HepG2 (cell line): Measurements from ENCODE around the gene SECTM1. TPM values are rescaled to one million over a fixed set of nuclear protein-coding genes. Genes with fewer than 3 reads are reported as not detected.

Experiments used
- ATAC-seq: fragments of 200-7000 bp; cut with Tn5 transposase; 3 replicates; pipeline ENCODE4 v1.9.1; 2020; ENCODE audit warnings: mild to moderate bottlenecking, moderate library complexity
- BruUV-seq: library from RNA; stranded (reverse); fragments of 400-500 nt; replicated peaks from 2 replicates; lab custom pipeline; 2021; lab: Mats Ljungman, UMichigan
- CTCF ChIA-PET: fragments of 300-600 bp; formaldehyde crosslinking; extraction: SDS; loops from one replicate; lab custom pipeline; 2021; ENCODE audit warnings: low total read pairs, inconsistent platforms, low intra/inter-chr PET ratio; lab: Yijun Ruan, JAX
- POLR2A ChIA-PET: fragments of 350-600 bp; sonication (Branson Sonifier 250); formaldehyde crosslinking; loops from one replicate; lab custom pipeline; 2020; ENCODE audit warnings: antibody characterized with exemption, inconsistent platforms; lab: Yijun Ruan, JAX
- DNase-seq: peaks from one replicate; pipeline ENCODE4 v3.0.0-alpha.2; 2015; ENCODE audit warnings: low spot score
- FAIRE-seq: peaks from 3 replicates; lab custom pipeline; 2011; peaks lifted over from hg19 to GRCh38; lab: Jason Lieb, UNC
- H2AFZ ChIP-seq: one replicate; pipeline ENCODE4 v1.6.1; 2011; ENCODE audit warnings: low read length, inconsistent platforms
- H3K27ac ChIP-seq: fragments of 300-600 bp; 3 replicates; pipeline ENCODE4 v1.8.0; 2011; ENCODE audit warnings: mixed run types, mild to moderate bottlenecking, mixed read lengths, low read length, inconsistent platforms; ENCODE audit not compliant: insufficient read depth; ENCODE audit errors: extremely low read length
- H3K27me3 ChIP-seq, 2 experiments: fragments of 200-600 bp in 1 of 2; 2 replicates in 1 of 2; 3 replicates in 1 of 2; pipeline versions ENCODE4 v1.6.0 to v1.8.0; 2011; ENCODE audit warnings: low read length in 2 of 2, mild to moderate bottlenecking in 2 of 2, moderate library complexity in 2 of 2, inconsistent platforms in 1 of 2; ENCODE audit not compliant: insufficient read depth in 2 of 2, control insufficient read depth in 1 of 2
- H3K36me3 ChIP-seq, 2 experiments: fragments of 200-600 bp in 1 of 2; replicated peaks in 1 of 2; 2 replicates in 1 of 2; 3 replicates in 1 of 2; pipeline versions ENCODE4 v1.5.1 to v1.8.0; 2011; ENCODE audit warnings: low read length in 2 of 2, inconsistent platforms in 1 of 2; ENCODE audit not compliant: insufficient read depth in 2 of 2, control insufficient read depth in 1 of 2
- H3K4me1 ChIP-seq: 2 replicates; pipeline ENCODE4 v1.5.1; 2012; ENCODE audit warnings: low read length, inconsistent platforms; ENCODE audit not compliant: insufficient read depth
- H3K4me2 ChIP-seq: 2 replicates; pipeline ENCODE4 v1.6.0; 2011; ENCODE audit warnings: low read depth, low read length, inconsistent platforms
- H3K4me3 ChIP-seq, 3 experiments: fragments of 200-600 bp in 1 of 3; sonication (generic), shearing (Covaris generic) in 1 of 3; replicated peaks in 1 of 3; 2 replicates each; pipeline ENCODE4 v1.5.1; 2011 to 2016; ENCODE audit warnings: low read length in 3 of 3, inconsistent platforms in 2 of 3, low read depth in 2 of 3, mild to moderate bottlenecking in 2 of 3, control low read depth in 1 of 3, mixed read lengths in 1 of 3; ENCODE audit not compliant: insufficient read depth in 1 of 3
- H3K79me2 ChIP-seq: one replicate; pipeline ENCODE4 v1.6.1; 2011; ENCODE audit warnings: low read length, inconsistent platforms; ENCODE audit not compliant: insufficient read depth
- H3K9ac ChIP-seq: 2 replicates; pipeline ENCODE4 v1.6.0; 2011; ENCODE audit warnings: mild to moderate bottlenecking, low read depth, low read length, inconsistent platforms; ENCODE audit not compliant: insufficient read depth
- H3K9me3 ChIP-seq: 2 replicates; pipeline ENCODE4 v1.5.1; 2012; ENCODE audit warnings: mild to moderate bottlenecking, low read length
- H4K20me1 ChIP-seq: 2 replicates; pipeline ENCODE4 v1.6.0; 2011; ENCODE audit warnings: inconsistent platforms, mild to moderate bottlenecking, low read length, moderate library complexity; ENCODE audit not compliant: insufficient read depth
- EED ChIP-seq: sonication (generic); formaldehyde crosslinking; IDR thresholded peaks from 2 replicates; pipeline ENCODE4 v1.5.0; 2020; ENCODE audit warnings: mild to moderate bottlenecking, missing genetic modification reagents
- FOXK1 ChIP-seq: sonication (generic); formaldehyde crosslinking; IDR thresholded peaks from 2 replicates; pipeline ENCODE4 v1.4.0; 2020; ENCODE audit warnings: low read depth, missing genetic modification reagents, borderline replicate concordance
- JARID2 ChIP-seq: sonication (generic); formaldehyde crosslinking; IDR thresholded peaks from 2 replicates; pipeline ENCODE4 v1.8.1; 2023; ENCODE audit warnings: missing genetic modification reagents, inconsistent platforms; ENCODE audit not compliant: insufficient replicate concordance
- MAZ ChIP-seq, 2 experiments: sonication (generic) in 1 of 2; formaldehyde crosslinking in 1 of 2; IDR thresholded peaks; 2 replicates each; pipeline versions ENCODE4 v1.5.0 to v1.6.1; 2012 to 2020; ENCODE audit warnings: low read depth in 2 of 2, mild to moderate bottlenecking in 2 of 2, borderline replicate concordance in 1 of 2, improper control_type of control experiment in 1 of 2, low read length in 1 of 2, missing genetic modification reagents in 1 of 2, moderate library complexity in 1 of 2
- NFRKB ChIP-seq: fragments of 450-650 bp; IDR thresholded peaks from 2 replicates; pipeline ENCODE4 v1.6.1; 2017
- PRPF4 ChIP-seq: fragments of 200-400 bp; formaldehyde crosslinking; IDR thresholded peaks from 2 replicates; pipeline ENCODE4 v1.6.1; 2016; ENCODE audit warnings: low read length, low read depth; ENCODE audit not compliant: poor library complexity, severe bottlenecking
- ZBTB38 ChIP-seq: sonication (generic); formaldehyde crosslinking; IDR thresholded peaks from 2 replicates; pipeline ENCODE4 v1.5.1; 2020; ENCODE audit warnings: mild to moderate bottlenecking, missing genetic modification reagents
- ZNF20 ChIP-seq: sonication (generic); formaldehyde crosslinking; IDR thresholded peaks from 2 replicates; pipeline ENCODE4 v1.4.0; 2020; ENCODE audit warnings: mild to moderate bottlenecking, moderate library complexity, missing genetic modification reagents
- WGBS: methylation state at CpG from one replicate; pipeline ENCODE4 v1.1.6; 2017; ENCODE audit warnings: low lambda C conversion rate; 5-methylcytosine and 5-hydroxymethylcytosine counted together
- in situ Hi-C: cut with HindIII; loops from 2 replicates; pipeline ENCODE4 v1.10.0; 2017; ENCODE audit warnings: low pct_unique_long_range_greater_than_20kb; ENCODE audit not compliant: extremely low pct_ligation_motif_present
- intact Hi-C: fragments of 100-400 bp; cut with micrococcal nuclease; formaldehyde crosslinking; loops from one replicate; pipeline ENCODE4 v1.10.0; 2022; ENCODE audit not compliant: unreplicated experiment
- polyA plus RNA-seq, 8 experiments: library from polyadenylated mRNA; depleted of rRNA in 3 of 8; stranded (reverse) in 7 of 8; unstranded in 1 of 8; fragments of >200 nt; fragmentation: Illumina TruSeq in 4 of 8; extraction: Trizol in 4 of 8; gene quantifications; 2 replicates each; pipeline versions ENCODE4 v1.2.1 to v1.2.3, GENCODE V29; 2011 to 2016; ENCODE audit warnings: low read depth in 4 of 8, missing spikeins in 1 of 8, mixed read lengths in 1 of 8; ENCODE audit not compliant: insufficient read depth in 1 of 8
- total RNA-seq, 5 experiments: library from RNA; depleted of rRNA; stranded (reverse); fragments of >200 nt; fragmentation: Illumina TruSeq; extraction: Trizol; gene quantifications; 2 replicates each; pipeline ENCODE4 v1.2.3, GENCODE V29; 2016; ENCODE audit warnings: low read depth in 1 of 5
- TF ChIP-seq, protein P1 (sequence below): sonication (generic); formaldehyde crosslinking; IDR thresholded peaks from 2 replicates; pipeline ENCODE4 v1.4.0; 2020; ENCODE audit warnings: missing genetic modification reagents, borderline replicate concordance
- TF ChIP-seq, protein P2 (sequence below): sonication (generic); formaldehyde crosslinking; IDR thresholded peaks from 2 replicates; pipeline ENCODE4 v1.5.1; 2020; ENCODE audit warnings: missing genetic modification reagents, mild to moderate bottlenecking, borderline replicate concordance

The SECTM1 gene
- total and polyA plus RNA-seq, 2 of the 13 experiments (the other 11 are each of a cell fraction or from before 2014, with no cell fraction given): 3.5 to 5.3 TPM

DNA sequence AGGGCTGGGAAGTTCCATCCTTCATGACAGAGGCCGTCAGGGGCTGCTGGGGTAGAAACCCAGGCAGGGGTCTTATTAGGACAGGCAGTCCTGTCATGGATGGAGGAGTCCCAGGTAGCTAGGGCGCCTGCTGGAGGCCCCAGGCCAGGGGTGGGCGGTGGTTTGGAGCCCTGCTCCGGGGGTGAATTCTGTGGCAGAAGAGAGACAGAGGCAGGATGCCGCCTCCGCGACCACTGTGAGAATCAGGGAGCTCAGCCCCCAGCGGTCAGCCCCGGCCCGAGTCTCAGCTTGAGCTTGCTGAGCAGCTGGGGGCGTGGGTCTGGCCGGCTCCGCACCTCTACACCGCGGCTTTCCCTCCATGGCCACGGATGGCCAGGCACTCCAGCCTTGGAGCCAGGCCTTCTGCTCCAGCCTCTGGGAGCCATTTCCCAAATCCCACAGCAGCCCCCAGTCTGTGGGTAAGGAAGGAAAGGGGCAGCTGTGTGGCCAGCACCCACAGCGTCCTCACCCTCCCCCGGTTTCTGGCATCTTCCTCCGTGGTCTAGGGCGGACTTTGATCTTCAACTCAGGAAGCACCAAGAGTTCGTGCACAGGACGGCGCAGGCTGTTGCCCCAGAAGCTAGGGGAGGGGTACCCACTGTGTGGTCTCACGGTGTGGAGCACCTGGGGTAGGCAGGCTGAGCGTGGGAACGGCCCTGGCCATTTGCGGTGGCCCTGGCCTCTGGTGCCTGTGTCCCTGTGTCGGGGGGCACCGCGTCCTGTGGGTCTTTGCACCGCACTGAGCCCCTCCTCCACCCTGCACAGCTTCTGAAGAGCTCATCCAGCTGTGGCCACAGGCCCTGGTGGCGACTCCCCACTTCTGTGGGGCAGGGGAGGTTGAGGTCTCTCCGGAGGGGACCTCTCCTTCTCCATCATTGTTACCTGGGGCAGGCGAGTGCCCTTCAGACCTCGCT is 30.3 kb downstream of the SECTM1 start (continued):
- TF ChIP-seq, protein P1, sequence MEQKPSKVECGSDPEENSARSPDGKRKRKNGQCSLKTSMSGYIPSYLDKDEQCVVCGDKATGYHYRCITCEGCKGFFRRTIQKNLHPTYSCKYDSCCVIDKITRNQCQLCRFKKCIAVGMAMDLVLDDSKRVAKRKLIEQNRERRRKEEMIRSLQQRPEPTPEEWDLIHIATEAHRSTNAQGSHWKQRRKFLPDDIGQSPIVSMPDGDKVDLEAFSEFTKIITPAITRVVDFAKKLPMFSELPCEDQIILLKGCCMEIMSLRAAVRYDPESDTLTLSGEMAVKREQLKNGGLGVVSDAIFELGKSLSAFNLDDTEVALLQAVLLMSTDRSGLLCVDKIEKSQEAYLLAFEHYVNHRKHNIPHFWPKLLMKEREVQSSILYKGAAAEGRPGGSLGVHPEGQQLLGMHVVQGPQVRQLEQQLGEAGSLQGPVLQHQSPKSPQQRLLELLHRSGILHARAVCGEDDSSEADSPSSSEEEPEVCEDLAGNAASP (CRISPR knock-in tag): peak; percentile 34; the same call in 1 of the 2 replicates
- TF ChIP-seq ZNF20 (CRISPR knock-in tag): no peak
- no peak for TF ChIP-seq JARID2
- TF ChIP-seq, protein P2, sequence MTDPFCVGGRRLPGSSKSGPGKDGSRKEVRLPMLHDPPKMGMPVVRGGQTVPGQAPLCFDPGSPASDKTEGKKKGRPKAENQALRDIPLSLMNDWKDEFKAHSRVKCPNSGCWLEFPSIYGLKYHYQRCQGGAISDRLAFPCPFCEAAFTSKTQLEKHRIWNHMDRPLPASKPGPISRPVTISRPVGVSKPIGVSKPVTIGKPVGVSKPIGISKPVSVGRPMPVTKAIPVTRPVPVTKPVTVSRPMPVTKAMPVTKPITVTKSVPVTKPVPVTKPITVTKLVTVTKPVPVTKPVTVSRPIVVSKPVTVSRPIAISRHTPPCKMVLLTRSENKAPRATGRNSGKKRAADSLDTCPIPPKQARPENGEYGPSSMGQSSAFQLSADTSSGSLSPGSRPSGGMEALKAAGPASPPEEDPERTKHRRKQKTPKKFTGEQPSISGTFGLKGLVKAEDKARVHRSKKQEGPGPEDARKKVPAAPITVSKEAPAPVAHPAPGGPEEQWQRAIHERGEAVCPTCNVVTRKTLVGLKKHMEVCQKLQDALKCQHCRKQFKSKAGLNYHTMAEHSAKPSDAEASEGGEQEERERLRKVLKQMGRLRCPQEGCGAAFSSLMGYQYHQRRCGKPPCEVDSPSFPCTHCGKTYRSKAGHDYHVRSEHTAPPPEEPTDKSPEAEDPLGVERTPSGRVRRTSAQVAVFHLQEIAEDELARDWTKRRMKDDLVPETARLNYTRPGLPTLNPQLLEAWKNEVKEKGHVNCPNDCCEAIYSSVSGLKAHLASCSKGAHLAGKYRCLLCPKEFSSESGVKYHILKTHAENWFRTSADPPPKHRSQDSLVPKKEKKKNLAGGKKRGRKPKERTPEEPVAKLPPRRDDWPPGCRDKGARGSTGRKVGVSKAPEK (CRISPR knock-in tag): peak; percentile 96; the same call in 1 of the 2 replicates

DNA sequence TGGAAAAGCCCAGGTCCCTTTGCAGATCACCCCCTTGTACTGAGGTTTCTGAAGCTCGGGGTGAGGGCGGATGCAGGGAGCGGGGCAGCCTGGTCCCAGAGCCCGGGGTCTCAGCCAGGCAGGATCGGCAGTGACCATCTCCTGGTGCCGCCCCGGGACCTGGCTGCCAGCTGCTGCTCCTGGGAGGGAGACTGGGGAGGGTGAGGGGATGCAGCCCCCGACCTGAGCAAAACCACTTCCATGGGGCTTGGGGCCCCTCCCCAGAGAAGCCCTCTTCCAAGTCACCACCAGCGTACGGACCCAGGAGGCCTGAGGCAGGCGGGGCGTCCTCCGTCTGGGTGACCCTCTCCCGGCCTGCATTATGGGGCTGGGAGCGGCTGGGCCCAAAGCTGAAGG is 31.0 kb downstream of the SECTM1 start:
- no peak overlapping the region for H3K27ac ChIP-seq
- DNase-seq (no peak), ATAC-seq (no peak), FAIRE-seq (no peak)
- CTCF ChIA-PET: no interaction called here
- H3K79me2 ChIP-seq: no peaks in the 10 kb centered on the region
- H2AFZ ChIP-seq: no peak overlapping the region
- peaks cover 85% of the 10 kb centered on the region for H3K4me1 ChIP-seq
- H3K9me3 ChIP-seq: no peaks in the 10 kb centered on the region
- peak overlapping the region; percentile 74 for H3K4me2 ChIP-seq
- intact Hi-C loops: loop anchor here (5.0 kb wide), 1 partner anchor 35 kb away; no protein-coding TSS in a partner anchor
- 89% methylated on average over 13 of the region's 15 CpGs for WGBS
- H4K20me1 ChIP-seq: no peaks in the 10 kb centered on the region
- in situ Hi-C loops: no loop called here
- POLR2A ChIA-PET: interaction anchor here (1.0 to 12.8 kb wide), 9 partner anchors 10 to 74 kb away, joined by 3 to 270 read pairs (median 12); partner anchors contain the start of genes CD7, CSNK1D, SECTM1 and SLC16A3
- no peak overlapping the region; a peak in 1 of 6 replicates for H3K4me3 ChIP-seq
- no peak for TF ChIP-seq NFRKB
- TF ChIP-seq FOXK1 (CRISPR knock-in tag): no peak
- no peak for TF ChIP-seq MAZ (IDR thresholded peaks at IDR 0.05; ENCODE audit: borderline replicate concordance, low read depth, low read length)
- TF ChIP-seq MAZ (CRISPR knock-in tag; IDR thresholded peaks at IDR 0.05; ENCODE audit: low read depth): no peak
- peak; percentile 75; the same call in 1 of the 2 replicates for TF ChIP-seq EED (CRISPR knock-in tag)
- peak; percentile 56 for TF ChIP-seq ZBTB38 (CRISPR knock-in tag)
- peak; percentile 1 for TF ChIP-seq PRPF4
- no peak overlapping the region for H3K9ac ChIP-seq
- BruUV-seq: no TSS peak
- H3K27me3 ChIP-seq: no peaks in the 10 kb centered on the region
- H3K36me3 ChIP-seq: no peaks in the 10 kb centered on the region
